Measurements from ENCODE around the gene PTPRT. TPM values are rescaled to one million over a fixed set of nuclear protein-coding genes. Genes with fewer than 3 reads are reported as not detected.

PTPRT gene
- total RNA-seq, 1 experiment from 2014 or later = 0.20 TPM

DNA sequence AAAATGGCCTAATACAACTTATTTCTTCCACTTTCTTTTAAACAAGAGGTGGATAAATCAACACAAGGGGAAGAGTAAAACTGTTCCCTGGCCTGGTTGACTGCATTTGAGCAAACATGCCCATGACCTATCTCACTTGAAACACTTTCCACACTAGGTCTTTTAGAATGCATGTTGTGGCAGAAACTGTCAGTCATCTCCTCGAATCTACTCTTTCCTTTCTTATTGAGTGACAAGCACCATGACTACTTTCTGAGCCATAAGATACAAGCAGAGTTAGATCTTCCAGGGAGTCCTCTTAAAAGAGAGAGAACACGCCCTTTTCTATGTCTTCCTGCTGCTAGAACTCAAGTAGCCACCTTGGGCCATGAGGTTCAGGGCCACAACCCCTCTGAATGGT lies 66.5 kb downstream of the PTPRT start:
- Mint-ChIP-seq H3K4me3 (ENCODE audit: unreplicated experiment) (no peak overlapping the region), H3K27ac (ENCODE audit: unreplicated experiment) (no peak overlapping the region), H3K9me3 (ENCODE audit: unreplicated experiment) (no peaks in the 10 kb centered on the region), H3K36me3 (ENCODE audit: insufficient read depth, unreplicated experiment) (no peaks in the 10 kb centered on the region), H3K27me3 (ENCODE audit: insufficient read depth, unreplicated experiment) (peaks cover 2% of the 10 kb centered on the region), H3K4me1 (ENCODE audit: low read depth, unreplicated experiment) (no peaks in the 10 kb centered on the region)
- no TSS peak for BruUV-seq (replicated peaks)
- DNase-seq = no peak
- no peaks in the 10 kb centered on the region for H3K27me3 ChIP-seq (replicated peaks; ENCODE audit: control insufficient read depth, insufficient read depth, low read length)
- H3K4me1 ChIP-seq = no peaks in the 10 kb centered on the region
- no peak overlapping the region for H3K4me3 ChIP-seq (ENCODE audit: low read depth, low read length)
- intact Hi-C loops (cut with micrococcal nuclease; ENCODE audit: unreplicated experiment) = no loop called here
- TF ChIP-seq, protein P1, sequence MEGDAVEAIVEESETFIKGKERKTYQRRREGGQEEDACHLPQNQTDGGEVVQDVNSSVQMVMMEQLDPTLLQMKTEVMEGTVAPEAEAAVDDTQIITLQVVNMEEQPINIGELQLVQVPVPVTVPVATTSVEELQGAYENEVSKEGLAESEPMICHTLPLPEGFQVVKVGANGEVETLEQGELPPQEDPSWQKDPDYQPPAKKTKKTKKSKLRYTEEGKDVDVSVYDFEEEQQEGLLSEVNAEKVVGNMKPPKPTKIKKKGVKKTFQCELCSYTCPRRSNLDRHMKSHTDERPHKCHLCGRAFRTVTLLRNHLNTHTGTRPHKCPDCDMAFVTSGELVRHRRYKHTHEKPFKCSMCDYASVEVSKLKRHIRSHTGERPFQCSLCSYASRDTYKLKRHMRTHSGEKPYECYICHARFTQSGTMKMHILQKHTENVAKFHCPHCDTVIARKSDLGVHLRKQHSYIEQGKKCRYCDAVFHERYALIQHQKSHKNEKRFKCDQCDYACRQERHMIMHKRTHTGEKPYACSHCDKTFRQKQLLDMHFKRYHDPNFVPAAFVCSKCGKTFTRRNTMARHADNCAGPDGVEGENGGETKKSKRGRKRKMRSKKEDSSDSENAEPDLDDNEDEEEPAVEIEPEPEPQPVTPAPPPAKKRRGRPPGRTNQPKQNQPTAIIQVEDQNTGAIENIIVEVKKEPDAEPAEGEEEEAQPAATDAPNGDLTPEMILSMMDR (IDR thresholded peaks at IDR 0.05; ENCODE audit: insufficient read depth in 1 of 2, low read depth in 1 of 2, low read length in 1 of 2, severe bottlenecking in 1 of 2, unreplicated experiment in 1 of 2) = no peak
- no peaks in the 10 kb centered on the region for H3K36me3 ChIP-seq (ENCODE audit: control insufficient read depth, insufficient read depth, low read length)
- H3K9me3 ChIP-seq = no peaks in the 10 kb centered on the region
- ChIA-PET CTCF (no interaction called here), POLR2A (no interaction called here)

DNA sequence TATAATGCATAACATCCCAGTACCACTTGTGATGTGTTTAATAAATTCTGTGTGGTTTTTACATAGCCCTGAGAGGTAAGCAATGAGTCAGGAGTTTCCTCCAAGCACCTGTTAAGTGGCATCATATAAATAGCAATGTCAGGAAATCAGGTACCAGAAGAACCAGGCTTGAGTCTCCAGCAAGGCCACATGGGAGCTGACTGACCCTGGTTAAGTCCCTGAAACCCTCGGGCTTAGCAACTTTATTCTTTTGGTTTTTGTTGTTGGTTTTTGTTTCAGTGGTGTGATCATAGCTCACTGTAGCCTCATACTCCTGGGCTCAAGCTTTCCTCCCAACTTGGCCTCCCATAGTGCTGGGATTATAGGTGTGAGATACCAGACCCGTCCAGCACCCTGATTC lies 70.0 kb downstream of the PTPRT start:
- no peak overlapping the region for H3K27ac Mint-ChIP-seq (ENCODE audit: unreplicated experiment)
- H3K27me3 Mint-ChIP-seq (ENCODE audit: insufficient read depth, unreplicated experiment) = no peaks in the 10 kb centered on the region
- no peak for DNase-seq
- H3K36me3 Mint-ChIP-seq (ENCODE audit: insufficient read depth, unreplicated experiment) = no peaks in the 10 kb centered on the region
- TF ChIP-seq, protein P1 (IDR thresholded peaks at IDR 0.05; ENCODE audit: insufficient read depth in 1 of 2, low read depth in 1 of 2, low read length in 1 of 2, severe bottlenecking in 1 of 2, unreplicated experiment in 1 of 2) = no peak
- Histone ChIP-seq H3K36me3 (ENCODE audit: control insufficient read depth, insufficient read depth, low read length) (no peaks in the 10 kb centered on the region), H3K4me3 (ENCODE audit: low read depth, low read length) (no peak overlapping the region), H3K9me3 (no peaks in the 10 kb centered on the region), H3K27me3 (replicated peaks; ENCODE audit: control insufficient read depth, insufficient read depth, low read length) (no peaks in the 10 kb centered on the region), H3K4me1 (no peaks in the 10 kb centered on the region)
- H3K4me1 Mint-ChIP-seq (ENCODE audit: low read depth, unreplicated experiment) = no peaks in the 10 kb centered on the region
- ChIA-PET POLR2A (no interaction called here), CTCF (no interaction called here)
- no peak overlapping the region for H3K4me3 Mint-ChIP-seq (ENCODE audit: unreplicated experiment)
- no TSS peak for BruUV-seq (replicated peaks)
- intact Hi-C loops (cut with micrococcal nuclease; ENCODE audit: unreplicated experiment) = no loop called here
- H3K9me3 Mint-ChIP-seq (ENCODE audit: unreplicated experiment) = no peaks in the 10 kb centered on the region

- peaks cover 5% of the 10 kb centered on the region for H3K27me3 Mint-ChIP-seq (ENCODE audit: insufficient read depth, unreplicated experiment)
These were observed 87.3 kb downstream of the PTPRT start for GRCh38 chr20:43102394-43102793.

More at GRCh38 chr20:43102394-43102793, 87.3 kb downstream of the PTPRT start:
- CTCF ChIA-PET = interaction anchor here (0.5 to 0.7 kb wide), 2 partner anchors 84 to 100 kb away, joined by 3 to 4 read pairs; no protein-coding TSS in a partner anchor
- H3K4me3 Mint-ChIP-seq (ENCODE audit: unreplicated experiment) = no peak overlapping the region
- POLR2A ChIA-PET = no interaction called here
- Histone ChIP-seq H3K36me3 (ENCODE audit: control insufficient read depth, insufficient read depth, low read length) (no peaks in the 10 kb centered on the region), H3K4me3 (ENCODE audit: low read depth, low read length) (no peak overlapping the region), H3K27me3 (replicated peaks; ENCODE audit: control insufficient read depth, insufficient read depth, low read length) (no peaks in the 10 kb centered on the region), H3K9me3 (no peaks in the 10 kb centered on the region), H3K4me1 (no peaks in the 10 kb centered on the region)
- TF ChIP-seq, protein P1 (IDR thresholded peaks at IDR 0.05; ENCODE audit: insufficient read depth in 1 of 2, low read depth in 1 of 2, low read length in 1 of 2, severe bottlenecking in 1 of 2, unreplicated experiment in 1 of 2) = peak; percentile 40 to 52
- peak in 1 of 2 experiments; percentile 48 for DNase-seq
- intact Hi-C loops (cut with micrococcal nuclease; ENCODE audit: unreplicated experiment) = loop anchor here (5.0 kb wide), 1 partner anchor 85 kb away; the partner anchor contains the start of gene PTPRT
- H3K27ac Mint-ChIP-seq (ENCODE audit: unreplicated experiment) = no peak overlapping the region
- no peaks in the 10 kb centered on the region for H3K36me3 Mint-ChIP-seq (ENCODE audit: insufficient read depth, unreplicated experiment)
- no TSS peak for BruUV-seq (replicated peaks)
- no peaks in the 10 kb centered on the region for H3K4me1 Mint-ChIP-seq (ENCODE audit: low read depth, unreplicated experiment)
- no peaks in the 10 kb centered on the region for H3K9me3 Mint-ChIP-seq (ENCODE audit: unreplicated experiment)
